GM21367 (cell line): ENCODE measurements around the gene IFNA4.
"Not testable (repeated sequence)": the region's sequence is repeated elsewhere in the genome, so short reads cannot be mapped to it uniquely, and the experiment has no call there.

Experiments
- ATAC-seq: cut with Tn5 transposase; IDR thresholded peaks from one replicate; pipeline ENCODE4 v1.9.1; 2021; ENCODE audit not compliant: unreplicated experiment

The IFNA4 gene

GRCh38 chr9:21187487-21187886 lies at the start of gene IFNA4:
TSS of gene IFNA4 (minus strand) at chr9:21187587. CDS start at chr9:21187531, 56 bp downstream.
- not testable (repeated sequence) for ATAC-seq

DNA sequence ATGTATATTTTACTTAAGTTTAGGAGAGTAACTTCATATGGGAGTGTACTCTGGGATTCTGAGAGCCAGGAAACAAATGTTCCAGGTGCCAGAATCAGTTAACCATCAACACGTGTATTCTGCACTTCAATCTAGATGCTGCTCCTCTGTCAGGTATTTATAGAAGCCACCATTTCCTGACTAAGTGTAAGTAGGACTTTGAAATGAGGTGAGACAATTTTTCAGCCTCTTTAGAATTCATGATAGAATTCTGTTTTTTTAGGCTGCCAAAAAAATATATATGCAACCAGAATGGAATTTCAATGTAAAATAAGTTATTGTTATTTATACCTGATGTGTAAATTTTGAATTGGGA lies 49.0 kb upstream of the IFNA4 start:
- ATAC-seq, result not testable (repeated sequence)

DNA sequence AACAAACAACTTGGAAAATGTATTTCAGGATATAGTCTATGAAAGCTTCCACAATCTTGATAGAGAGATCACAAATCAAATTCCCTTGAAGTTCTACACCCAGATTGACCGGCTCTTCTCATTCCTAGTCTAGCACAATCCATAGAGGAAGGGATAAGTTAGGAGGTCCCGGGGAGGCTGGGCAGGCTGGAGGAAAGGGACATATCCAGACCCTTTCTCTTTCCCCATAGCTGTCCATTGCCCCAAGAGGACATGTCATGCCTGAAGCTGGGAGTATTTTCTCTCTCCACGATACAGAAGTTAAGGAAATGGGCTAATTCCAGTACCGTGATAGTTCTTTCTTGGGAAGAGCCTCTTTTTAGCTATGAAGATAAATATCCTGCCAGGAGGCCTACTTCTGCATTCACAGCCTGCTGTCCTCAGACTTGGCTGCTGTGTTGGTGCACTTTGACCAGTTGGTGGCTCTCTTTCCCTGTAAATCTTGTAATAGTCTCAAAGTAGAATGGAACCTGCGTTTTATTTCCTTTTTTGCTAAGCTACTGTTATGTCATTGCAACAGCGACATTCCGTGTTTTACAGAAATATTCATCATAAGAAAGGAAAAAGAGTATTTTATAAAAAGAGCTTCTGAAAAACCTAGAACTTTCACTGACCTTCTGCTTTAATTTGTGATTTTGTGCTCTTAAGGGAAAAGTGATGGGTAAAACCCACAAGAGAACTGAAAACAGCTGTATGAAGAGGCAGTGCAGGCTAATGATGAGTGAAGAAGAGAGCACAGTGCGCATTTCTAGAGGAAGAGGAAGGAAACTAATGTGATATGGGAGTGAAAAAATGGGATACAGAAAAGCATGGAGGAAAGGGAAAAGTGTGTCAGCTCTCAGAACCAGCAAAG lies 48.3 kb upstream of the IFNA4 start:
- ATAC-seq, result peak; percentile 82

GRCh38 chr9:21234153-21234687 lies 46.8 kb upstream of the IFNA4 start:
- ATAC-seq, result no peak

GRCh38 chr9:21233258-21233657 lies 45.9 kb upstream of the IFNA4 start:
- ATAC-seq, result no peak

- no peak for ATAC-seq
These were observed 40.7 kb upstream of the IFNA4 start, which contains the start of gene IFNA17 for GRCh38 chr9:21228122-21228521. TSS of gene IFNA17 (minus strand) at chr9:21228222. CDS start at chr9:21228173, 49 bp downstream.

DNA sequence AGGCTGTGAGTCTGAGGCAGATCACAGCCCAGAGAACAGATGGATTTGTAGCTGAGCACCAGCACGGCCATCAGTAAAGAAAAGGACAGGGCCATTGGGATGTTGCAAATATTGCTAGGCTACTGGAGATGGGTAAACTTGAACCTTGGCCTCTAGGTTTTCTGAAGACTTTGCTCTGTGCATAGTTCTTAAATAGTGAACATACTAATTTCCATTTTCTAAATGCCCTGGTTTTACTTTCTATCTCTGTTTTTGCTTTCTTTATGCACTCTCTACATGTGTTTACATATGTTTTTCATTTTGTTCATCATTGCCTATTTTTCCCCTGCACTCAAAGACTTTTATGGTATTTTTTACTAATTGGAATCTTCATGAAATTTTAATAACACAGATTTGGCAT lies 29.8 kb upstream of the IFNA4 start, which contains the start of gene IFNA16:
Gene IFNA16, minus strand, starts transcription at position 101 of the 400 bp plus-strand sequence. Its CDS starts 6 bp downstream, at position 95.
- not testable (repeated sequence) for ATAC-seq

DNA sequence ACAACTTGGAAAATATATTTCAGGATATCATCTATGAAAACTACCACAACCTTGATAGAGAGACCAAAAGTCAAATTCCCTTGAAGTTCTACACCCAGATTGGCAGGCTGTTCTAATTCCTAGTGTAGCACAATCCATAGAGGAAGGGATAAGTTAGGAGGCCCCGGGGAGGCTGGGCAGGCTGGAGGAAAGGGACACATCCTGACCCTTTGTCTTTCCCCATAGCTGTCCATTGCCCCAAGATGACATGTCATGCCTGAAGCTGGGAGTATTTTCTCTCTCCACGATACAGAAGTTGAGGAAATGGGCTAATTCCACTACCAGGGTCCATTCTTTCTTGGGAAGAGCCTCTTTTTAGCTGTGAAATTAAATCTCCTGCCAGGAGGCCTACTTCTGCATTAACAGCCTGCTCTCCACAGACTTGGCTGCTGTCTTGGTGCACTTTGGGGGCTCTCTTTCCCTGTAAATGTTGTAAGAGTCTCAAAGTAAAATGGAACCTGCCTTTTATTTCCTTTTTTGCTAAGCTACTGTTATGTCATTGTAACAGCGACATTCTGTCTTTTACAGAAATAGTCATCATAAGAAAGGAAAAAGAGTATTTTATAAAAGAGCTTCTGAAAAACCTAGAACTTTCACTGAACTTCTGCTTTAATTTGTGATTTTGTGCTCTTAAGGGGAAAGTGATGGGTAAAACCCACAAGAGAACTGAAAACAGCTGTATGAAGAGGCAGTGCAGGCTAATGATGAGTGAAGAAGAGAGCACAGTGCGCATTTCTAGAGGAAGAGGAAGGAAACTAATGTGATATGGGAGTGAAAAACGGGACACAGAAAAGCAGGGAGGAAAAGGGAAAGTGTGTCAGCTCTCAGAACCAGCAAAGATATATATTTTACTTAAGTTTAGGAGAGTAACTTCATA lies 26.3 kb upstream of the IFNA4 start:
- peak; percentile 74 for ATAC-seq

DNA sequence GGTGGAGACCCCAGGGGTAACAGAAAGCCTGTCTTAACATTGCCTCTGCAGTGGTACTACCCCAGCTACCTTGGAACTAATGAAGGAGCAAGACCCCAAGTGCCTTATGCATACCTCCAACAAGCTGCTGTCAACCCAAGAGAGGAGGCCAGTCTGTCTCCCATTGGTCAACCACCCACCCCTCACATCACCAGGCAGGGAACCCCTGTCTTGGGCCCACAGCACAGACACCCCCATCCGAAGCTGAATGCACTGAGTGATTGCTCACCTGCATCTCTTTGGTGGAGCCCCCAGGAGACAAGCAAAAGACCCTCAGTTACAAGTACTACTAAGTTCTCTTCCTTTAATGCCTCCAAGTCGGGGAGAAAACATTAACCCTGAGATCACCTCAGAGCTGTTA lies 24.8 kb upstream of the IFNA4 start:
- ATAC-seq, result not testable (repeated sequence)

- not testable (repeated sequence) for ATAC-seq
These were observed 23.4 kb upstream of the IFNA4 start for GRCh38 chr9:21210782-21211181.

DNA sequence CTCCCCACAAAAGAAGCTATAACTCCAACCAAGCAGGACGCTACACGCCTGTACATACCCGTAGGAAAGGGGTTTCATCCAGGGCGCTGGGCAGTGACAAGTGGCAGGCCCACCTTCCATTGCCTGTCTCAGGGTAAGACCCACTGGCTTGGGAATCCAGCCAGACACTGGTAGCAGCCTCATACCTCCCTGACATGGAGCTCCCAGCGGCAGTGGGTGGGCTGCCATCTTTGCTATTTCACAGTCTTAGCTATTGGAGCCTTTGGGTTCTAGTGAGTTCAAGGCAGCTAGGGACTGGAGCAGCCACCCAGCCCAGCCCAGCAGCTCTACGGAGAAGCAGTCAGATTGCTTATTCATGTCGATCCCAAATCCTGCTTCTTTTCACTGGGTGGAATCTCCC lies 22.9 kb upstream of the IFNA4 start:
- ATAC-seq, result no peak

GRCh38 chr9:21207043-21207442 lies 19.7 kb upstream of the IFNA4 start, which contains the start of gene IFNA10:
TSS of gene IFNA10 (minus strand) at chr9:21207143. CDS start at chr9:21207097, 46 bp downstream.
- not testable (repeated sequence) for ATAC-seq

DNA sequence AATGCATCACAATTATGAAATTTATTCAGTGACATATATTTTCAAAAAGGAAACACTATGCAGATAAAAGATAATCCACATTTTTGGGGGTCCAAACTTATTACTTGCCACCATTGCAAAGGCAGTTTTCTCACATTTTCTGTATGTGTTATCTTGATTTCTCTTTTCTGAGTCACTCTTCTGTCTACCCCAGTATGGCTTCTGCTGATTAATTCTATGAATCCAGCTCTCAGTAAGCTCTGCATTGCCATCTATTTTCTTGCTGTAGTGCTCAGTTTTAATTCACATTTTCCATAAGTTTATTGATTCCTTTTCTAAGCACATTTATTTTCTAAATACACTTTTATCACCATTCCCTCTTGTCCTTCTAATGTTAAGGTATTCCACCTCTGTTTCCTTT lies 17.8 kb upstream of the IFNA4 start:
- ATAC-seq, result no peak

GRCh38 chr9:21202105-21202504 lies 14.7 kb upstream of the IFNA4 start, which contains the start of gene IFNA7:
TSS of gene IFNA7 (minus strand) at chr9:21202205. CDS start at chr9:21202165, 40 bp downstream.
- ATAC-seq, result not testable (repeated sequence)

- ATAC-seq, result peak; percentile 96
These were observed 7.7 kb upstream of the IFNA4 start for GRCh38 chr9:21194867-21195776.

DNA sequence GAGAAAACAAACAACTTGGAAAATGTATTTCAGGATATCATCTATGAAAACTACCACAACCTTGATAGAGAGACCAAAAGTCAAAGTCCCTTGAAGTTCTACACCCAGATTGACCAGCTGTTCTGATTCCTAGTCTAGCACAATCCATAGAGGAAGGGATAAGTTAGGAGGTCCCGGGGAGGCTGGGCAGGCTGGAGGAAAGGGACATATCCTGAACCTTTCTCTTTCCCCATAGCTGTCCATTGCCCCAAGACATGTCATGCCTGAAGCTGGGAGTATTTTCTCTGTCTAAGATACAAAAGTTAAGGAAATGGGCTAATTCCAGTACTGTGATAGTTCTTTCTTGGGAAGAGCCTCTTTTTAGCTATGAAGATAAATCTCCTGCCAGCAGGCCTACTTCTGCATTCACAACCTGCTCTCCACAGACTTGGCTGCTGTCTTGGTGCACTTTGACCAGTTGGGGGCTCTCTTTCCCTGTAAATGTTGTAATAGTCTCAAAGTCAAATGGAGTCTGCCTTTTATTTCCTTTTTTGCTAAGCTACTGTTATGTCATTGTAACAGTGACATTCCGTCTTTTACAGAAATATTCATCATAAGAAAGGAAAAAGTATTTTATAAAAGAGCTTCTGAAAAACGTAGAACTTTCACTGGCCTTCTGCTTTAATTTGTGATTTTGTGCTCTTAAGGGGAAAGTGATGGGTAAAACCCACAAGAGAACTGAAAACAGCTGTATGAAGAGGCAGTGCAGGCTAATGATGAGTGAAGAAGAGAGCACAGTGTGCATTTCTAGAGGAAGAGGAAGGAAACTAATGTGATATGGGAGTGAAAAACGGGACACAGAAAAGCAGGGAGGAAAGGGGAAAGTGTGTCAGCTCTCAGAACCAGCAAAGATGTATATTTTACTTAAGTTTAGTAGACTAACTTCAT lies 4.3 kb downstream of the IFNA4 start:
- peak; percentile 97 for ATAC-seq

GRCh38 chr9:21174671-21175070 lies 12.7 kb downstream of the IFNA4 start:
- ATAC-seq, result no peak

GRCh38 chr9:21172156-21172555 lies 15.2 kb downstream of the IFNA4 start:
- ATAC-seq, result no peak

DNA sequence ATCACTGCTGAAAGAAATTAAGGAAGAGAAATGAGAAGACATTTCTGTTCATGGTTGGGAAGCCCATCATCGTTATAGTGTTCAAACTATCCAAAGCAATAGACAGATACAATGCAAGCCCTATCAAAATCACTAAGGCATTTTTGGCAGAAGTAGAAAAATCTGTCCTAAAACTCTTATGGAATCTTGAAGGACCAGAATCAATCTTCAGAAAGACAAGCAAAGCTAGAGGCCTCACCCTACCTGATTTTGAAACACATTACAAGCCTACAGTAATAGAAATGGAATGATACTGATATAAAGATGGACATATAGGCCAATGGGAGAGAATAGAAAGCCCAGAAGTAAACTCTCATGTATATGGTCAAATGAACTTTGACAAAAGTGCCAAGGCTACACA lies 16.0 kb downstream of the IFNA4 start:
- ATAC-seq, result no peak
